Measurements from ENCODE around the gene DIP2C.

GRCh38 chr10:680146-680545 lies 9.3 kb downstream of the DIP2C start:
- TF ChIP-seq CTCF (IDR thresholded peaks at IDR 0.05) (no peak), POLR2A (IDR thresholded peaks at IDR 0.05) (no peak), POLR2AphosphoS5 (IDR thresholded peaks at IDR 0.05) (no peak)

Measured in transverse colon (tissue), 4 donors.